ENCODE measurements around the gene CEP170B.

The CEP170B gene

GRCh38 chr14:104868811-104869572 lies 3.9 kb downstream of the CEP170B start:
- H3K4me1 ChIP-seq (ENCODE audit: control insufficient read depth, insufficient read depth, low read length): peaks cover 23% of the 10 kb centered on the region
- no peaks in the 10 kb centered on the region for H3K9me3 ChIP-seq (ENCODE audit: control insufficient read depth, low read length)
- H3K4me3 ChIP-seq (ENCODE audit: insufficient read depth, low read depth, low read length): no peak overlapping the region
- no peaks in the 10 kb centered on the region for H3K36me3 ChIP-seq (ENCODE audit: control insufficient read depth, insufficient read depth, low read length)
- H3K27me3 ChIP-seq (ENCODE audit: control insufficient read depth, insufficient read depth, low read length, poor library complexity, severe bottlenecking): peaks cover 32% of the 10 kb centered on the region
- H3K27ac ChIP-seq (ENCODE audit: insufficient read depth, low read depth, low read length, poor library complexity, severe bottlenecking): no peak overlapping the region
- WGBS, 2 experiments: 91 to 93% methylated on average over 22 of the region's 22 CpGs

- Histone ChIP-seq H3K4me3 (ENCODE audit: insufficient read depth, low read depth, low read length) (no peak overlapping the region), H3K27ac (ENCODE audit: insufficient read depth, low read depth, low read length, poor library complexity, severe bottlenecking) (no peak overlapping the region), H3K36me3 (ENCODE audit: control insufficient read depth, insufficient read depth, low read length) (no peaks in the 10 kb centered on the region), H3K4me1 (ENCODE audit: control insufficient read depth, insufficient read depth, low read length) (peaks cover 17% of the 10 kb centered on the region), H3K27me3 (ENCODE audit: control insufficient read depth, insufficient read depth, low read length, poor library complexity, severe bottlenecking) (peaks cover 24% of the 10 kb centered on the region), H3K9me3 (ENCODE audit: control insufficient read depth, low read length) (no peaks in the 10 kb centered on the region)
- WGBS, 2 experiments: 93 to 94% methylated on average over 18 of the region's 18 CpGs
Observed at GRCh38 chr14:104869669-104870367, 4.8 kb downstream of the CEP170B start.

GRCh38 chr14:104870368-104871144 lies 5.5 kb downstream of the CEP170B start:
- 75 to 77% methylated on average over 21 of the region's 21 CpGs for WGBS, 2 experiments

GRCh38 chr14:104871145-104871655 lies 6.1 kb downstream of the CEP170B start:
- Histone ChIP-seq H3K36me3 (ENCODE audit: control insufficient read depth, insufficient read depth, low read length) (no peaks in the 10 kb centered on the region), H3K4me1 (ENCODE audit: control insufficient read depth, insufficient read depth, low read length) (peaks cover 14% of the 10 kb centered on the region), H3K4me3 (ENCODE audit: insufficient read depth, low read depth, low read length) (no peak overlapping the region), H3K27ac (ENCODE audit: insufficient read depth, low read depth, low read length, poor library complexity, severe bottlenecking) (no peak overlapping the region), H3K9me3 (ENCODE audit: control insufficient read depth, low read length) (no peaks in the 10 kb centered on the region), H3K27me3 (ENCODE audit: control insufficient read depth, insufficient read depth, low read length, poor library complexity, severe bottlenecking) (peaks cover 13% of the 10 kb centered on the region)
- WGBS, 2 experiments: 89 to 91% methylated on average over 15 of the region's 15 CpGs

More at GRCh38 chr14:104870368-104871144, 5.5 kb downstream of the CEP170B start:
- H3K4me1 ChIP-seq (ENCODE audit: control insufficient read depth, insufficient read depth, low read length): peaks cover 17% of the 10 kb centered on the region
- no peaks in the 10 kb centered on the region for H3K9me3 ChIP-seq (ENCODE audit: control insufficient read depth, low read length)
- H3K36me3 ChIP-seq (ENCODE audit: control insufficient read depth, insufficient read depth, low read length): no peaks in the 10 kb centered on the region
- no peak overlapping the region for H3K27ac ChIP-seq (ENCODE audit: insufficient read depth, low read depth, low read length, poor library complexity, severe bottlenecking)
- no peak overlapping the region for H3K4me3 ChIP-seq (ENCODE audit: insufficient read depth, low read depth, low read length)
- peaks cover 20% of the 10 kb centered on the region for H3K27me3 ChIP-seq (ENCODE audit: control insufficient read depth, insufficient read depth, low read length, poor library complexity, severe bottlenecking)

- WGBS, 2 experiments: 87 to 92% methylated on average over 47 of the region's 47 CpGs
- Histone ChIP-seq H3K36me3 (ENCODE audit: control insufficient read depth, insufficient read depth, low read length) (no peaks in the 10 kb centered on the region), H3K4me3 (ENCODE audit: insufficient read depth, low read depth, low read length) (no peak overlapping the region), H3K9me3 (ENCODE audit: control insufficient read depth, low read length) (no peaks in the 10 kb centered on the region), H3K4me1 (ENCODE audit: control insufficient read depth, insufficient read depth, low read length) (peaks cover 8% of the 10 kb centered on the region), H3K27me3 (ENCODE audit: control insufficient read depth, insufficient read depth, low read length, poor library complexity, severe bottlenecking) (peaks cover 7% of the 10 kb centered on the region), H3K27ac (ENCODE audit: insufficient read depth, low read depth, low read length, poor library complexity, severe bottlenecking) (no peak overlapping the region)
Observed at GRCh38 chr14:104871656-104872468, 6.8 kb downstream of the CEP170B start.

GRCh38 chr14:104872469-104873341 lies 7.6 kb downstream of the CEP170B start:
- Histone ChIP-seq H3K9me3 (ENCODE audit: control insufficient read depth, low read length) (no peaks in the 10 kb centered on the region), H3K27me3 (ENCODE audit: control insufficient read depth, insufficient read depth, low read length, poor library complexity, severe bottlenecking) (no peaks in the 10 kb centered on the region), H3K36me3 (ENCODE audit: control insufficient read depth, insufficient read depth, low read length) (no peaks in the 10 kb centered on the region), H3K4me3 (ENCODE audit: insufficient read depth, low read depth, low read length) (no peak overlapping the region), H3K4me1 (ENCODE audit: control insufficient read depth, insufficient read depth, low read length) (peaks cover 8% of the 10 kb centered on the region), H3K27ac (ENCODE audit: insufficient read depth, low read depth, low read length, poor library complexity, severe bottlenecking) (no peak overlapping the region)
- WGBS, 2 experiments: 65 to 66% methylated on average over 29 of the region's 29 CpGs

- peaks cover 10% of the 10 kb centered on the region for H3K4me1 ChIP-seq (ENCODE audit: control insufficient read depth, insufficient read depth, low read length)
- H3K27ac ChIP-seq (ENCODE audit: insufficient read depth, low read depth, low read length, poor library complexity, severe bottlenecking): no peak overlapping the region
- H3K27me3 ChIP-seq (ENCODE audit: control insufficient read depth, insufficient read depth, low read length, poor library complexity, severe bottlenecking): no peaks in the 10 kb centered on the region
- no peaks in the 10 kb centered on the region for H3K36me3 ChIP-seq (ENCODE audit: control insufficient read depth, insufficient read depth, low read length)
- no peak overlapping the region for H3K4me3 ChIP-seq (ENCODE audit: insufficient read depth, low read depth, low read length)
- 81 to 82% methylated on average over 13 of the region's 13 CpGs for WGBS, 2 experiments
- H3K9me3 ChIP-seq (ENCODE audit: control insufficient read depth, low read length): no peaks in the 10 kb centered on the region
Observed at GRCh38 chr14:104873380-104874055, 8.4 kb downstream of the CEP170B start.

GRCh38 chr14:104874110-104874531 lies 9.1 kb downstream of the CEP170B start:
- H3K4me3 ChIP-seq (ENCODE audit: insufficient read depth, low read depth, low read length): no peak overlapping the region
- no peak overlapping the region for H3K27ac ChIP-seq (ENCODE audit: insufficient read depth, low read depth, low read length, poor library complexity, severe bottlenecking)
- H3K36me3 ChIP-seq (ENCODE audit: control insufficient read depth, insufficient read depth, low read length): no peaks in the 10 kb centered on the region
- H3K27me3 ChIP-seq (ENCODE audit: control insufficient read depth, insufficient read depth, low read length, poor library complexity, severe bottlenecking): no peaks in the 10 kb centered on the region
- no peaks in the 10 kb centered on the region for H3K9me3 ChIP-seq (ENCODE audit: control insufficient read depth, low read length)
- peaks cover 13% of the 10 kb centered on the region for H3K4me1 ChIP-seq (ENCODE audit: control insufficient read depth, insufficient read depth, low read length)
- WGBS, 2 experiments: 84 to 89% methylated on average over 8 of the region's 8 CpGs

Measured in ectodermal cell (in vitro differentiated cells).